Measurements from ENCODE around the gene NRROS.

The NRROS gene

GRCh38 chr3:196686436-196686835, 46.9 kb downstream of the NRROS start:
- DNase-seq (ENCODE audit: low read depth): no peak

GRCh38 chr3:196688349-196688748, 48.9 kb downstream of the NRROS start:
- DNase-seq (ENCODE audit: low read depth): no peak

- no peak for DNase-seq (ENCODE audit: low read depth)
Measured at GRCh38 chr3:196689941-196690660, 50.6 kb downstream of the NRROS start.

GRCh38 chr3:196691386-196691785, 51.9 kb downstream of the NRROS start:
- DNase-seq (ENCODE audit: low read depth): no peak

- no peak for DNase-seq (ENCODE audit: low read depth)
Measured at GRCh38 chr3:196694202-196694638, 54.7 kb downstream of the NRROS start.

GRCh38 chr3:196694941-196695848, 55.7 kb downstream of the NRROS start:
- no peak for DNase-seq (ENCODE audit: low read depth)

- no peak for DNase-seq (ENCODE audit: low read depth)
Measured at GRCh38 chr3:196695849-196696226, 56.3 kb downstream of the NRROS start.

GRCh38 chr3:196697270-196697669, 57.8 kb downstream of the NRROS start:
- no peak for DNase-seq (ENCODE audit: low read depth)

- no peak for DNase-seq (ENCODE audit: low read depth)
Measured at GRCh38 chr3:196699749-196700148, 60.3 kb downstream of the NRROS start.

- DNase-seq (ENCODE audit: low read depth): no peak
Measured at GRCh38 chr3:196700801-196701200, 61.3 kb downstream of the NRROS start.

- no peak for DNase-seq (ENCODE audit: low read depth)
Measured at GRCh38 chr3:196706327-196706726, 66.8 kb downstream of the NRROS start.

- DNase-seq (ENCODE audit: low read depth): no peak
Measured at GRCh38 chr3:196706731-196707130, 67.2 kb downstream of the NRROS start.

- DNase-seq (ENCODE audit: low read depth): no peak
Measured at GRCh38 chr3:196707566-196707965, 68.1 kb downstream of the NRROS start.

- no peak for DNase-seq (ENCODE audit: low read depth)
Measured at GRCh38 chr3:196708467-196708866, 69.0 kb downstream of the NRROS start.

Measured in stimulated activated CD4-positive, alpha-beta T cell treated with anti-CD3 and anti-CD28 coated beads, Interleukin-2, amount 100 ng/mL, for 4 hours (primary cell).